Esophagus squamous epithelium (tissue), 5 donors: ENCODE measurements around the gene SETD5. TPM values are rescaled to one million over a fixed set of nuclear protein-coding genes. Genes with fewer than 3 reads are reported as not detected.

Experiments
- DNase-seq: peaks from one replicate; lab custom pipeline; 2025; lab: John Stamatoyannopoulos, UW
- H3K27ac ChIP-seq, 4 donors: fragments of 200-600 bp; sonication (generic); one replicate each; pipeline ENCODE4 v1.5.1; 2016 to 2019; ENCODE audit warnings: mild to moderate bottlenecking in 1 of 4
- H3K27me3 ChIP-seq, 4 donors: fragments of 200-600 bp; sonication (generic); 1 replicate in 3 of 4; 2 replicates in 1 of 4; pipeline versions ENCODE4 v1.5.1 to v1.6.0; 2017 to 2021; ENCODE audit warnings: antibody characterized with exemption in 1 of 4
- H3K36me3 ChIP-seq, 3 donors: fragments of 200-600 bp; sonication (generic); one replicate each; pipeline ENCODE4 v1.5.1; 2016 to 2019
- H3K4me1 ChIP-seq, 3 donors: fragments of 200-600 bp; sonication (generic); one replicate each; pipeline ENCODE4 v1.5.1; 2017 to 2019
- H3K4me3 ChIP-seq, 4 donors: fragments of 200-600 bp; sonication (generic); 1 replicate in 3 of 4; 2 replicates in 1 of 4; pipeline ENCODE4 v1.5.1; 2016 to 2019; ENCODE audit warnings: mild to moderate bottlenecking in 2 of 4, moderate library complexity in 1 of 4
- H3K9me3 ChIP-seq, 3 donors: fragments of 200-600 bp; sonication (generic); one replicate each; pipeline ENCODE4 v1.5.1; 2016 to 2019
- CTCF ChIP-seq, 6 experiments: fragments of 450-650 bp in 4 of 6; fragments of 200-600 bp in 2 of 6; sonication (generic) in 2 of 6; IDR thresholded peaks; one replicate each; pipeline ENCODE4 v1.5.1; 2016 to 2019; ENCODE audit warnings: antibody characterized with exemption in 6 of 6, mild to moderate bottlenecking in 4 of 6, moderate library complexity in 4 of 6
- POLR2A ChIP-seq, 4 donors: fragments of 450-650 bp; IDR thresholded peaks; one replicate each; pipeline ENCODE4 v1.6.1; 2017; ENCODE audit warnings: antibody characterized with exemption in 4 of 4, mild to moderate bottlenecking in 4 of 4, moderate library complexity in 3 of 4
- WGBS, 2 donors: methylation state at CpG; one replicate each; pipeline ENCODE4 v1.1.5; 2018; 5-methylcytosine and 5-hydroxymethylcytosine counted together
- intact Hi-C: fragments of 100-400 bp; cut with DNase I; formaldehyde crosslinking; loops from one replicate; pipeline ENCODE4 v1.15.0; 2022
- total RNA-seq, 4 donors: library from RNA; depleted of rRNA; stranded (reverse); fragments of >200 nt; gene quantifications; one replicate each; pipeline ENCODE4 v1.1.0, GENCODE V29; 2016
- donor health status: DM: yes; HTN: yes; CAD: no.

The SETD5 gene
- total RNA-seq, 4 donors from 2014 or later: 41.8 to 89.3 (median 54.4) TPM

- 41 to 60% methylated on average over 6 to 7 of the region's 8 CpGs for WGBS, 2 donors
- no peaks in the 10 kb centered on the region for H3K36me3 ChIP-seq
- no peak for DNase-seq
Observed at GRCh38 chr3:9497821-9498565, 100.6 kb downstream of the SETD5 start.

GRCh38 chr3:9498781-9499180 is 101.4 kb downstream of the SETD5 start:
- WGBS, 2 donors: 81% methylated on average over 3 of the region's 6 CpGs; no CpG with 5 or more reads in 1 of the 2 donors
- no peak overlapping the region for H3K27ac ChIP-seq
- no peaks in the 10 kb centered on the region for H3K36me3 ChIP-seq
- no peak for DNase-seq
- peaks cover 5 to 52% (median 7%) of the 10 kb centered on the region in 4 donors for H3K27me3 ChIP-seq
- H3K4me1 ChIP-seq: peaks cover 0 to 21% (median 8%) of the 10 kb centered on the region in 3 donors
- intact Hi-C loops: no loop called here
- H3K4me3 ChIP-seq: no peak overlapping the region
- TF ChIP-seq CTCF (IDR thresholded peaks at IDR 0.05) (no peak), POLR2A (IDR thresholded peaks at IDR 0.05) (no peak)
- no peaks in the 10 kb centered on the region for H3K9me3 ChIP-seq

More at GRCh38 chr3:9497821-9498565, 100.6 kb downstream of the SETD5 start:
- TF ChIP-seq POLR2A (IDR thresholded peaks at IDR 0.05) (no peak), CTCF (IDR thresholded peaks at IDR 0.05) (no peak)
- intact Hi-C loops: no loop called here
- Histone ChIP-seq H3K4me3 (no peak overlapping the region), H3K9me3 (no peaks in the 10 kb centered on the region), H3K27ac (no peak overlapping the region), H3K4me1 (peaks cover 0 to 21% (median 8%) of the 10 kb centered on the region in 3 donors), H3K27me3 (peaks cover 5 to 44% (median 7%) of the 10 kb centered on the region in 4 donors)

GRCh38 chr3:9499455-9500107 is 102.2 kb downstream of the SETD5 start:
- no peak overlapping the region for H3K27ac ChIP-seq
- 23 to 33% methylated on average over 19 of the region's 19 CpGs for WGBS, 2 donors
- no peaks in the 10 kb centered on the region for H3K9me3 ChIP-seq
- no peak for TF ChIP-seq CTCF (IDR thresholded peaks at IDR 0.05)
- no peak for TF ChIP-seq POLR2A (IDR thresholded peaks at IDR 0.05)
- intact Hi-C loops: no loop called here
- peaks cover 0 to 21% (median 8%) of the 10 kb centered on the region in 3 donors for H3K4me1 ChIP-seq
- H3K27me3 ChIP-seq: peaks cover 5 to 52% (median 7%) of the 10 kb centered on the region in 4 donors
- no peaks in the 10 kb centered on the region for H3K36me3 ChIP-seq
- H3K4me3 ChIP-seq: peak overlapping the region in 1 of 4 donors; percentile 19
- DNase-seq: no peak

- TF ChIP-seq CTCF (IDR thresholded peaks at IDR 0.05): peak; percentile 11 to 67 (median 39)
- TF ChIP-seq POLR2A (IDR thresholded peaks at IDR 0.05): no peak
- DNase-seq: no peak
- H3K27ac ChIP-seq: no peak overlapping the region
- H3K36me3 ChIP-seq: no peaks in the 10 kb centered on the region
- H3K27me3 ChIP-seq: peaks cover 5 to 53% (median 7%) of the 10 kb centered on the region in 4 donors
- H3K9me3 ChIP-seq: no peaks in the 10 kb centered on the region
- intact Hi-C loops: no loop called here
- peak overlapping the region in 1 of 4 donors; percentile 19 for H3K4me3 ChIP-seq
- peaks cover 0 to 21% (median 8%) of the 10 kb centered on the region in 3 donors for H3K4me1 ChIP-seq
- 28 to 29% methylated on average over 6 to 14 of the region's 39 CpGs for WGBS, 2 donors
Observed at GRCh38 chr3:9500108-9501050, 103.0 kb downstream of the SETD5 start.
